22Rv1 (cell line): ENCODE measurements around the gene CDAN1.
"Not testable (repeated sequence)": the region's sequence is repeated elsewhere in the genome, so short reads cannot be mapped to it uniquely, and the experiment has no call there.

ENCODE experiments used
- ZFX ChIP-seq: fragments of 450-650 bp; IDR thresholded peaks from 2 replicates; pipeline ENCODE4 v1.6.1; 2017; ENCODE audit warnings: antibody characterized with exemption, borderline replicate concordance
- TF ChIP-seq, protein P1 (sequence below): fragments of 450-650 bp; IDR thresholded peaks from 2 replicates; pipeline ENCODE4 v1.5.1; 2017; ENCODE audit warnings: mild to moderate bottlenecking

DNA sequence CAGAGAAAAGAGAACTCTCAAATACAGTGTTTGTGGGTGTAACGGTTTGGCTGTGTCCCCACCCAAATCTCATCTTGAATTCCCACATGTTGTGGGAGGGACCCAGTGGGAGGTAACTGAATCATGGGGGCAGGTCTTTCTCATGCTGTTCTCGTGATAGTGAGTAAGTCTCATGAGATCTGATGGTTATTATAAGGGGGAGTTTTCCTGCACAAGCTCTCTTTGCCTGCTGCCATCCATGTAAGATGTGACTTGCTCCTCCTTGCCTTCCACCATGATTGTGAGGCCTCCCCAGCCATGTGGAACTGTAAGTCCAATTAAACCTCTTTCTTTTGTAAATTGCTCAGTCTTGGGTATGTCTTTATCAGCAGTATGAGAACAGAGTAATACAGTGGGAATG, 24.9 kb upstream of the CDAN1 start:
- not testable (repeated sequence) for TF ChIP-seq ZFX
- TF ChIP-seq, protein P1, sequence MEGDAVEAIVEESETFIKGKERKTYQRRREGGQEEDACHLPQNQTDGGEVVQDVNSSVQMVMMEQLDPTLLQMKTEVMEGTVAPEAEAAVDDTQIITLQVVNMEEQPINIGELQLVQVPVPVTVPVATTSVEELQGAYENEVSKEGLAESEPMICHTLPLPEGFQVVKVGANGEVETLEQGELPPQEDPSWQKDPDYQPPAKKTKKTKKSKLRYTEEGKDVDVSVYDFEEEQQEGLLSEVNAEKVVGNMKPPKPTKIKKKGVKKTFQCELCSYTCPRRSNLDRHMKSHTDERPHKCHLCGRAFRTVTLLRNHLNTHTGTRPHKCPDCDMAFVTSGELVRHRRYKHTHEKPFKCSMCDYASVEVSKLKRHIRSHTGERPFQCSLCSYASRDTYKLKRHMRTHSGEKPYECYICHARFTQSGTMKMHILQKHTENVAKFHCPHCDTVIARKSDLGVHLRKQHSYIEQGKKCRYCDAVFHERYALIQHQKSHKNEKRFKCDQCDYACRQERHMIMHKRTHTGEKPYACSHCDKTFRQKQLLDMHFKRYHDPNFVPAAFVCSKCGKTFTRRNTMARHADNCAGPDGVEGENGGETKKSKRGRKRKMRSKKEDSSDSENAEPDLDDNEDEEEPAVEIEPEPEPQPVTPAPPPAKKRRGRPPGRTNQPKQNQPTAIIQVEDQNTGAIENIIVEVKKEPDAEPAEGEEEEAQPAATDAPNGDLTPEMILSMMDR = not testable (repeated sequence)
